A673 (cell line): ENCODE measurements around the gene NTNG1. TPM values are rescaled to one million over a fixed set of nuclear protein-coding genes. Genes with fewer than 3 reads are reported as not detected.

ENCODE experiments used
- BruUV-seq: library from RNA; stranded (reverse); fragments of 400-500 nt; replicated peaks from 2 replicates; lab custom pipeline; 2021; lab: Mats Ljungman, UMichigan
- CTCF ChIA-PET: fragments of 300-600 bp; sonication (Branson Sonifier 250); formaldehyde crosslinking; loops from one replicate; lab custom pipeline; 2022; ENCODE audit warnings: antibody characterized with exemption; lab: Charles Lee
- POLR2A ChIA-PET: fragments of 300-600 bp; sonication (Branson Sonifier 250); formaldehyde crosslinking; loops from one replicate; lab custom pipeline; 2022; ENCODE audit warnings: antibody characterized with exemption; ENCODE audit not compliant: low non-redundant PET; lab: Charles Lee
- DNase-seq: peaks from one replicate; pipeline ENCODE4 v3.0.0-alpha.2; 2015; ENCODE audit warnings: low spot score
- H3K27ac ChIP-seq: fragments of 200-600 bp; sonication (generic); 2 replicates; pipeline ENCODE4 v1.5.1; 2016; ENCODE audit warnings: mixed run types, low read depth, mild to moderate bottlenecking, mixed read lengths, antibody characterized with exemption, low read length; ENCODE audit not compliant: poor library complexity, severe bottlenecking
- H3K27me3 ChIP-seq: fragments of 200-600 bp; sonication (generic); replicated peaks from 2 replicates; pipeline ENCODE4 v1.6.1; 2017; ENCODE audit warnings: mixed run types, low read depth, mild to moderate bottlenecking, mixed read lengths, antibody characterized with exemption, low read length; ENCODE audit not compliant: insufficient read depth, poor library complexity
- H3K36me3 ChIP-seq: fragments of 200-600 bp; sonication (generic); 2 replicates; pipeline ENCODE4 v1.6.1; 2016; ENCODE audit warnings: mixed run types, mild to moderate bottlenecking, mixed read lengths, antibody characterized with exemption, low read length; ENCODE audit not compliant: insufficient read depth, poor library complexity, severe bottlenecking
- H3K4me1 ChIP-seq: fragments of 200-600 bp; sonication (generic); 2 replicates; pipeline ENCODE4 v1.6.1; 2017; ENCODE audit warnings: mixed run types, mild to moderate bottlenecking, mixed read lengths, antibody characterized with exemption, low read length; ENCODE audit not compliant: insufficient read depth, poor library complexity, severe bottlenecking
- H3K4me3 ChIP-seq: fragments of 200-600 bp; sonication (generic); 2 replicates; pipeline ENCODE4 v1.5.1; 2016; ENCODE audit warnings: low read depth, mixed run types, mild to moderate bottlenecking, mixed read lengths, low read length; ENCODE audit not compliant: poor library complexity, severe bottlenecking
- H3K9me3 ChIP-seq: fragments of 200-600 bp; sonication (generic); 2 replicates; pipeline ENCODE4 v1.6.1; 2016; ENCODE audit warnings: mixed run types, low read depth, mild to moderate bottlenecking, mixed read lengths, antibody characterized with exemption, low read length; ENCODE audit not compliant: poor library complexity, severe bottlenecking
- CTCF ChIP-seq: fragments of 300-800, 200-600 bp; sonication (generic); conservative IDR thresholded peaks from 2 replicates; pipeline ENCODE4 v1.5.1; 2017; ENCODE audit warnings: low read depth, mild to moderate bottlenecking, antibody characterized with exemption, low read length, moderate library complexity, mixed read lengths
- EZH2 ChIP-seq: fragments of 200-600 bp; sonication (generic); IDR thresholded peaks from 2 replicates; pipeline ENCODE4 v1.6.1; 2017; ENCODE audit warnings: borderline replicate concordance, low read depth, mild to moderate bottlenecking, mixed read lengths, antibody characterized with exemption, low read length; ENCODE audit not compliant: poor library complexity, severe bottlenecking
- intact Hi-C: fragments of 100-400 bp; cut with micrococcal nuclease; formaldehyde crosslinking; loops from one replicate; pipeline ENCODE4 v1.10.0; 2022; ENCODE audit not compliant: unreplicated experiment
- total RNA-seq: library from RNA; stranded (reverse); gene quantifications from 2 replicates; pipeline ENCODE4 v1.2.3, GENCODE V29; 2021

NTNG1 gene
- total RNA-seq, 1 experiment from 2014 or later = 91.5 TPM

GRCh38 chr1:107524301-107524700 lies 383.5 kb downstream of the NTNG1 start:
- BruUV-seq = no TSS peak
- no peak for DNase-seq
- Histone ChIP-seq H3K4me3 (no peak overlapping the region), H3K27me3 (no peaks in the 10 kb centered on the region), H3K36me3 (no peaks in the 10 kb centered on the region), H3K9me3 (no peaks in the 10 kb centered on the region), H3K4me1 (peaks cover 10% of the 10 kb centered on the region), H3K27ac (no peak overlapping the region)
- intact Hi-C loops = loop anchor here (10.0 kb wide), 1 partner anchor 1140 kb away; no protein-coding TSS in a partner anchor
- ChIA-PET CTCF (no interaction called here), POLR2A (no interaction called here)
- TF ChIP-seq EZH2 (no peak), CTCF (no peak)

DNA sequence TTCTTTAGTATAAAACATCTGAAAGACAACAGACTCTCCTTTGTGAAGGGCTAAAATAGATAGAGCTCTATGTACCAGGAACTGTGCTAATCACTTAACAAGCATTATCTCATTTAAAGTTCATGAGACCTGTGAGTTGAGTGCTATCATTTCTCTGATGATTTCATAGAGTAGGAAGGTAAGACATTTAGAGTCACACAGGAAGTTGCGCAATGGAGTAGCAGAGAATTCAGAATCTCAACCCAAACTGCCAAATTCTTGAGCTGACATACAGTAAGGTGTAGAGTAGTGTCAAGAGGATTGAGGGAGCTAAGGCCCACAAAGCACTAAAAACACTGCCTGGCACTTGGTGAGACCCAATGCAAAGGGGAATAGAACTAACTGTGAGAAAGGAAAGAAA lies 384.3 kb downstream of the NTNG1 start:
- POLR2A ChIA-PET = no interaction called here
- no peaks in the 10 kb centered on the region for H3K36me3 ChIP-seq
- DNase-seq = peak; percentile 44
- no peaks in the 10 kb centered on the region for H3K27me3 ChIP-seq
- H3K4me3 ChIP-seq = no peak overlapping the region
- intact Hi-C loops = loop anchor here (5.0 to 10.0 kb wide), 5 partner anchors 93 to 1140 kb away; partner anchors contain the start of gene NTNG1
- no TSS peak for BruUV-seq
- H3K9me3 ChIP-seq = no peaks in the 10 kb centered on the region
- TF ChIP-seq CTCF (no peak), EZH2 (no peak)
- CTCF ChIA-PET = no interaction called here
- H3K4me1 ChIP-seq = peaks cover 17% of the 10 kb centered on the region
- H3K27ac ChIP-seq = no peak overlapping the region

GRCh38 chr1:107525961-107526360 lies 385.1 kb downstream of the NTNG1 start:
- no peaks in the 10 kb centered on the region for H3K36me3 ChIP-seq
- TF ChIP-seq CTCF = no peak
- no peak for TF ChIP-seq EZH2
- ChIA-PET POLR2A (no interaction called here), CTCF (no interaction called here)
- H3K4me3 ChIP-seq = no peak overlapping the region
- intact Hi-C loops = loop anchor here (5.0 to 10.0 kb wide), 5 partner anchors 94 to 1141 kb away; partner anchors contain the start of gene NTNG1
- no peak for DNase-seq
- no peaks in the 10 kb centered on the region for H3K9me3 ChIP-seq
- H3K27ac ChIP-seq = no peak overlapping the region
- H3K4me1 ChIP-seq = peaks cover 17% of the 10 kb centered on the region
- H3K27me3 ChIP-seq = no peaks in the 10 kb centered on the region
- no TSS peak for BruUV-seq
